GM12801 (cell line): ENCODE data around the gene MEP1A.

ENCODE experiments used
- TF ChIP-seq, protein P1 (sequence below): IDR thresholded peaks from one replicate; pipeline ENCODE4 v1.5.1; 2011; ENCODE audit warnings: control low read depth; ENCODE audit not compliant: insufficient read length; ENCODE audit errors: extremely low read depth

Gene MEP1A

DNA sequence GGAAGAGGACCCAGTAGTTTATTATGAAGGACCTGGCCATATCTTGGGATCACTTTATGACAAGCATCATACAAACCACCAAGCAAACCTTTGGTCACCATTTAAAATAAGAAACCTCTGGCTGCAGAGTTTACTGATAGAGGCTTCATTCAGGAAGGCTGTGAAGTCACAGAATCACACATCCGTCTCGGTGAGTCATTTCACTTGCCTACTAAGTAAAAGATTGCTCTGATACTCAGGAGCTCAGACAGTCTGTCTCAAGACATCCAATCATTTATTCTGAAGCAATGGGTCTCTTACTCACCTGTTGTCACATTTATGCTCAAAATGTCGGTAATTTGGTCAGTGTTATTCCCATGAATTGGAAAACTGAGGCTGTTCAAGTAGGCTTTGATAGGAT lies 94.8 kb downstream of the MEP1A start:
- TF ChIP-seq, protein P1, sequence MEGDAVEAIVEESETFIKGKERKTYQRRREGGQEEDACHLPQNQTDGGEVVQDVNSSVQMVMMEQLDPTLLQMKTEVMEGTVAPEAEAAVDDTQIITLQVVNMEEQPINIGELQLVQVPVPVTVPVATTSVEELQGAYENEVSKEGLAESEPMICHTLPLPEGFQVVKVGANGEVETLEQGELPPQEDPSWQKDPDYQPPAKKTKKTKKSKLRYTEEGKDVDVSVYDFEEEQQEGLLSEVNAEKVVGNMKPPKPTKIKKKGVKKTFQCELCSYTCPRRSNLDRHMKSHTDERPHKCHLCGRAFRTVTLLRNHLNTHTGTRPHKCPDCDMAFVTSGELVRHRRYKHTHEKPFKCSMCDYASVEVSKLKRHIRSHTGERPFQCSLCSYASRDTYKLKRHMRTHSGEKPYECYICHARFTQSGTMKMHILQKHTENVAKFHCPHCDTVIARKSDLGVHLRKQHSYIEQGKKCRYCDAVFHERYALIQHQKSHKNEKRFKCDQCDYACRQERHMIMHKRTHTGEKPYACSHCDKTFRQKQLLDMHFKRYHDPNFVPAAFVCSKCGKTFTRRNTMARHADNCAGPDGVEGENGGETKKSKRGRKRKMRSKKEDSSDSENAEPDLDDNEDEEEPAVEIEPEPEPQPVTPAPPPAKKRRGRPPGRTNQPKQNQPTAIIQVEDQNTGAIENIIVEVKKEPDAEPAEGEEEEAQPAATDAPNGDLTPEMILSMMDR = no peak

DNA sequence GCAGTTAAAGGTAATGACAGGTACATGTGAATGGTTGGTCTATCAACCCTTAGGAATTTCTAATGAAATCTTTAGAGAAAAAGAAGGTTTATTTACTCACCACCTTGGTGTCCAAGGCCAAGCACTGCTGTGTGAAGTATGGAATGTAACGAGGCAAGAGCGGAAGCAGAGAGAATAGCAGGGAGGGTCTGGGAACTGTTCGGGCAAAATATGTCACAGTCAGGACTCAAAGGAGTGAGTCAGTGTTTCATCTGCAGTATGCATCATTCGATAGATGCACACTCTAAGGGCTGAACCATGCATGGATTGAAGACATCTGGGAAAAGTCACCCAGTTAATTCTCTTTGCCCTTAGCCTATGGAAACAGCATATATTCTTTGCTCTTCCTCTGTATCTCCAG lies 95.4 kb downstream of the MEP1A start:
- TF ChIP-seq, protein P1 = no peak
